ENCODE data around the gene TMEM161A. TPM values are rescaled to one million over a fixed set of nuclear protein-coding genes. Genes with fewer than 3 reads are reported as not detected.
A peak's percentile ranks its signal among the peaks of the same experiment; 100 is the strongest.

TMEM161A gene
- 10 to 100 TPM; 16.9 to 41.9 (median 18.5) TPM for total RNA-seq

DNA sequence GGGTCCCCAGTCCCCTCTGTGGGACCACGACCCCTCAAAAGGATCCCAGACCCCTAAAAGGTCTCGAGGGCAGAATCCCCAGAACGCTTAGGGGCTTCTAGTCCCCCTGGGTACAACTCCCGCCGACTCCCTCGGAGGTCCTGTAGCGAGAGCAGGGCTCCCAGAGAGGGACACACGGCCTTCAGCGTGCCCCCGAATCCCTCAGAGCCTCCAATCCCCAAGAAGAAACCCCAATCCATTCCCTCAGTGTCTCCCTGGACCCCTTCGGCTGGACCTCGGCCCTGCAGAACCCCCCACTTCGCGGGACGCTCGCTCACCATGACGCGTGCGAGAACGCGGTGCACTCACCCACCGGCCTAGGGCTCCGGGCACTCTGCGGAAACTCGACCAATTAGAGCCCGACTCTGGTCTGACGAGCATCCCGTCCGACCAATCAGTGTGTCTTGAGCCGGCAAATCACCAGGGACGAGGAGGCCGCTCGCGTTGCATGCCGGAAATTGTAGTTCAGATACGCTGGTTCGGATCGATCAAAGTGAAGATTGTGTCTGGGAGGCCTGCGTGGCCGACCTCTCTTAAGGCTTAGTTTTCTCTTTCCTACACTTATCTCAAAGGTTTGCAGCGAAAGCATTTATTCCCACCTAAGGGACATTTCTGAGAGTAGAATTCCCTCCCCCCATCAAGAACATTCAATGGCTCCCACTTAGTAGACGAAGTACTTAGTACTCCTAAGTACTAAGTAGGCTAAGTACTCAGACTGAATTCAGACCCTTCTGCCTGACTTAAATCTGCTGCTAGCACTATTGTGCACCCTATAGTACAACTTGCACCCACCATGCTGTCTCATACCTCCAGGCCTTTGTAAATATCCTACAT, at the start of gene TMEM161A:
TSS of gene TMEM161A (minus strand) at position 370 of the 873 bp plus-strand sequence. CDS start at position 320, 50 bp downstream.
- WGBS, 2 donors (ENCODE audit: low coverage in 1 of 2), result 1 to 3% methylated on average over 15 to 40 of the region's 42 CpGs
- Histone ChIP-seq H3K4me3 (peak within 1 kb of the TSS; percentile 47 to 96 (median 65)), H3K4me1 (peaks cover 0 to 12% (median 9%) of the 10 kb centered on the region in 4 donors), H3K9me3 (no peaks in the 10 kb centered on the region), H3K27me3 (no peaks in the 10 kb centered on the region), H3K36me3 (no peaks in the 10 kb centered on the region), H3K27ac (peak within 1 kb of the TSS; percentile 54 to 84 (median 76))
- intact Hi-C loops (cut with DNase I; ENCODE audit: low total_unique reads) (loop anchor here (10.0 kb wide), 1 partner anchor 84 kb away; no protein-coding TSS in a partner anchor), in situ Hi-C loops (cut with MboI; ENCODE audit: low pct_ligation_motif_present in 1 of 4, low pct_unique_long_range_greater_than_20kb in 1 of 4, low sequenced_read_pairs in 3 of 4) (loop anchor here in 1 of 4 donors (10.0 kb wide), 1 partner anchor 84 kb away; no protein-coding TSS in a partner anchor)
- TF ChIP-seq POLR2AphosphoS5 (IDR thresholded peaks at IDR 0.05) (peak; percentile 69 to 78 (median 71)), POLR2A (IDR thresholded peaks at IDR 0.05) (peak; percentile 60), EP300 (IDR thresholded peaks at IDR 0.05; ENCODE audit: low read depth) (no peak)
- peak; percentile 98 for DNase-seq

DNA sequence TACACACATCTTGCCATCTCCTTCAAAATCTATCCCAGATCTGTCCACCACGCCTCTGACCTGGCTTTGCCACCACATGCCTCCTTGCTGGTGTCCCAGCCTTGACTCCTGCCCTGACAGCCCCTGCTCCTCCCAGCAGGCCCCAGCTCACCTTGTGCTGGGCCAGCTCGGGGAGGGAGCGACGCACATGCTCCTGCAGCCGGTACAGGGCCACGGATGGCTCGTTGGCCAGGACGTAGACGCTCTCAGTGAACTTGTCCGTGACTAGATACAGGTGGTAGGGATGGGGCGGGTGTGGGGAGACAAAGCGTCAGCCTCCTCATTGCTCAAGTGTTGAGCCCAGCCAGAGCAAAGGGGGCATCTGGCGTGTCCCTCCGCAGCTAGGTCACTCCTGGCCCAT, 48.5 kb upstream of the TMEM161A start:
- no peak for DNase-seq
- Histone ChIP-seq H3K27me3 (no peaks in the 10 kb centered on the region), H3K9me3 (no peaks in the 10 kb centered on the region), H3K36me3 (peaks cover 0 to 6% (median 0%) of the 10 kb centered on the region in 4 donors), H3K4me3 (no peak overlapping the region), H3K4me1 (peaks cover 0 to 23% (median 22%) of the 10 kb centered on the region in 4 donors), H3K27ac (no peak overlapping the region)
- in situ Hi-C loops (cut with MboI; ENCODE audit: low pct_ligation_motif_present in 1 of 4, low pct_unique_long_range_greater_than_20kb in 1 of 4, low sequenced_read_pairs in 3 of 4), result loop anchor here in 1 of 4 donors (25.0 kb wide), 1 partner anchor 301 kb away; no protein-coding TSS in a partner anchor
- TF ChIP-seq, protein P1, sequence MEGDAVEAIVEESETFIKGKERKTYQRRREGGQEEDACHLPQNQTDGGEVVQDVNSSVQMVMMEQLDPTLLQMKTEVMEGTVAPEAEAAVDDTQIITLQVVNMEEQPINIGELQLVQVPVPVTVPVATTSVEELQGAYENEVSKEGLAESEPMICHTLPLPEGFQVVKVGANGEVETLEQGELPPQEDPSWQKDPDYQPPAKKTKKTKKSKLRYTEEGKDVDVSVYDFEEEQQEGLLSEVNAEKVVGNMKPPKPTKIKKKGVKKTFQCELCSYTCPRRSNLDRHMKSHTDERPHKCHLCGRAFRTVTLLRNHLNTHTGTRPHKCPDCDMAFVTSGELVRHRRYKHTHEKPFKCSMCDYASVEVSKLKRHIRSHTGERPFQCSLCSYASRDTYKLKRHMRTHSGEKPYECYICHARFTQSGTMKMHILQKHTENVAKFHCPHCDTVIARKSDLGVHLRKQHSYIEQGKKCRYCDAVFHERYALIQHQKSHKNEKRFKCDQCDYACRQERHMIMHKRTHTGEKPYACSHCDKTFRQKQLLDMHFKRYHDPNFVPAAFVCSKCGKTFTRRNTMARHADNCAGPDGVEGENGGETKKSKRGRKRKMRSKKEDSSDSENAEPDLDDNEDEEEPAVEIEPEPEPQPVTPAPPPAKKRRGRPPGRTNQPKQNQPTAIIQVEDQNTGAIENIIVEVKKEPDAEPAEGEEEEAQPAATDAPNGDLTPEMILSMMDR (IDR thresholded peaks at IDR 0.05), result no peak
- TF ChIP-seq EP300 (IDR thresholded peaks at IDR 0.05; ENCODE audit: low read depth) (no peak), POLR2A (IDR thresholded peaks at IDR 0.05) (no peak), POLR2AphosphoS5 (IDR thresholded peaks at IDR 0.05) (no peak)
- 92% methylated on average over 14 of the region's 14 CpGs; no CpG with 5 or more reads in 1 of the 2 donors for WGBS, 2 donors (ENCODE audit: low coverage in 1 of 2)
- intact Hi-C loops (cut with DNase I; ENCODE audit: low total_unique reads), result no loop called here

DNA sequence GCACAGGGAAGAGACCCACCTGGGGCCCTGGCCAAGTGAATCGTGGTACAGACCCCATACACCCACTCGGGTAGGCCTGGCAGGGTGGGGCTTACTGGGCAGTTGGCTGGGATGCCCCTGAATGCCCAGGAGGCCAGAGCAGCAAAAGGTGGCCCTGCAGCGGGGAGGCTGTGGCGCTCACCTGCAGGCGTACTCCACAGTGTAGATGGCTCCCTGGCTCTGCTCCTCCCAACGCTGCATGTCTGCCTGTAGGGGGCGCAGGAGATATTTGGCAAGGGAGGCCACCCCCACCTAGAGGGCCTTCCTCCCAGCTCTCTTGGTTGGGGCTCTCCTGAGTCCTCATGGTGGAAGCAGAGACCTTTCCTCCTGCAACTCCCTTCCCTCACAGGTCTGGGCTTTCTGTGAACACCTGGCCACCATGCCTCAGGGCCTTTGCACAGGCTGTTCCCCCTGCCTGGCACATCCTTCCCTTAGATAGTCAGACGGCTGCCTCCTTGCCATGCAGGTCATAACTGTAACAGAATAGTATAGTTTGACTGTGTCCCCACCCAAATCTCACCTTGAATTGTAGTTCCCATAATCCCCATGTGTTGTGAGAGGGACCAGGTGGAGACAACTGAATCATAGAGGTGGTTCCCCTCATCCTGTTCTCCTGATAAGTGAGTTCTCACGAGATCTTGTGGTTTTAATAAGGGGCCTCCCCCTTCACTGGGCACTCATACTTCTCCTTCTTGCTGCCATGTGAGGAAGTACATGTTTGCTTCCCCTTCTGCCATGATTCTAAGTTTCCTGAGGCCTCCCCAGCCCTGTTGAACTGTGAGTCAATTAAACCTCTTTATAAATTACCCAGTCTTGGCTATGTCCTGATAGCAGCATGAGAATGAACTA, 47.8 kb upstream of the TMEM161A start:
- WGBS, 2 donors (ENCODE audit: low coverage in 1 of 2), result 66% methylated on average over 4 of the region's 9 CpGs; no CpG with 5 or more reads in 1 of the 2 donors
- Histone ChIP-seq H3K4me3 (no peak overlapping the region), H3K27ac (no peak overlapping the region), H3K9me3 (no peaks in the 10 kb centered on the region), H3K27me3 (no peaks in the 10 kb centered on the region), H3K4me1 (peaks cover 0 to 19% (median 17%) of the 10 kb centered on the region in 4 donors), H3K36me3 (peaks cover 0 to 12% (median 2%) of the 10 kb centered on the region in 4 donors)
- TF ChIP-seq, protein P1 (IDR thresholded peaks at IDR 0.05), result peak; percentile 50 to 66 (median 62)
- TF ChIP-seq EP300 (IDR thresholded peaks at IDR 0.05; ENCODE audit: low read depth) (no peak), POLR2A (IDR thresholded peaks at IDR 0.05) (no peak), POLR2AphosphoS5 (IDR thresholded peaks at IDR 0.05) (no peak)
- in situ Hi-C loops (cut with MboI; ENCODE audit: low pct_ligation_motif_present in 1 of 4, low pct_unique_long_range_greater_than_20kb in 1 of 4, low sequenced_read_pairs in 3 of 4), result loop anchor here in 1 of 4 donors (25.0 kb wide), 1 partner anchor 301 kb away; no protein-coding TSS in a partner anchor
- intact Hi-C loops (cut with DNase I; ENCODE audit: low total_unique reads), result no loop called here
- peak; percentile 57 for DNase-seq

DNA sequence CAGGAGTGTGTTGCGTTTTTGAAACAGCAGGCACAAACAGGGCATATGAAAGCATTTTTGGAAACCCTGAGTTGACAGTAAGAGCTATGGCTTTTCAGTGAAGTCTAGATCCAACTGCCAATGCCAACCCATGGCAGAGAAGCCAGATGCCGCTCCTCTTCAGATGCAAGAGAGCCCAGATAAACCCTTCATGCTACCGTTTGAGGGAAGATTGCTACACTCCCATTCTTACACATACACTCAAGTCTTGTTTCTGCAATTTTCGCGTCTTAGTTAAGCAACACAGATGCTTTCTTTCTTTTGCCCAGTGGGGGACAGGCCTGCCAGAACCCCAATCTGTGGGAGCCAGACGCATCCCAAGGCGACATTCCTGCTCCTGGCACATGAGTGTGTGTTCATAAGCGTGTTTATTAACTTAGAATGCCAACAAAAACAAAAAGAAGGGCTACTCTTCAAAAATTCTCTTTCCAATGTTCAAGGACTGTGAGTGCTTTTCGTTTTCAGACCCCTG, 43.3 kb upstream of the TMEM161A start:
- Histone ChIP-seq H3K4me1 (no peaks in the 10 kb centered on the region), H3K27ac (no peak overlapping the region), H3K36me3 (peaks cover 0 to 21% (median 5%) of the 10 kb centered on the region in 4 donors), H3K9me3 (no peaks in the 10 kb centered on the region), H3K4me3 (no peak overlapping the region), H3K27me3 (no peaks in the 10 kb centered on the region)
- in situ Hi-C loops (cut with MboI; ENCODE audit: low pct_ligation_motif_present in 1 of 4, low pct_unique_long_range_greater_than_20kb in 1 of 4, low sequenced_read_pairs in 3 of 4), result loop anchor here in 1 of 4 donors (25.0 kb wide), 1 partner anchor 306 kb away; no protein-coding TSS in a partner anchor
- DNase-seq, result no peak
- intact Hi-C loops (cut with DNase I; ENCODE audit: low total_unique reads), result no loop called here
- 93 to 96% methylated on average over 7 to 9 of the region's 9 CpGs for WGBS, 2 donors (ENCODE audit: low coverage in 1 of 2)
- no peak for TF ChIP-seq POLR2AphosphoS5 (IDR thresholded peaks at IDR 0.05)
- TF ChIP-seq, protein P1 (IDR thresholded peaks at IDR 0.05), result no peak
